Subcutaneous adipose tissue (tissue), 4 donors: ENCODE measurements around the gene THTPA. TPM values are rescaled to one million over a fixed set of nuclear protein-coding genes. Genes with fewer than 3 reads are reported as not detected.

Experiments used
- total RNA-seq, 4 donors: library from RNA; depleted of rRNA; stranded (reverse); fragments of >200 nt; gene quantifications; one replicate each; pipeline ENCODE4 v1.1.0, GENCODE V29; 2016
- TF ChIP-seq, protein P1 (sequence below): fragments of 450-650 bp; IDR thresholded peaks from one replicate; pipeline ENCODE4 v1.5.1; 2016; ENCODE audit warnings: low read depth, mild to moderate bottlenecking, control low read depth, antibody characterized with exemption, moderate library complexity

Gene THTPA
- total RNA-seq, 4 donors from 2014 or later, result 6.7 to 23.2 (median 18.4) TPM

DNA sequence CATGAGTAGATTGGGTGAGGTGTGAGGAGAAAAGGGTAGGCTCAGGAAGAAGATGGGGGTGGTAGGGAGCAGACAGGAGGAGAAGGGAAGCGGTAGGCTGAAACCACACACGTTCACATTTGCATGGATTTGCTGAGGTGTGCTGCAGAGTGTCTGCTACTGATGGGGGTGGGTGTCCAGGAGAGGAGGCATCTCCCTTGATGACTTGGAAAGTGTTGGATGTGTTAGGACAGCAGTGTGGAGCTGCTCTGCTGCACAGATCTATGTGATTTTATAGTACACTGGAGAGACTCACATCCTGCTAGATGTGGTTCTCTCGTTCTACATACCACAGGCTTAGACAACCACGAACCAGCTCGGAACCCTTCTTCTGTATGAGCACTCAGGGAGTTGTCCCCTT lies 13.8 kb upstream of the THTPA start:
- TF ChIP-seq, protein P1, sequence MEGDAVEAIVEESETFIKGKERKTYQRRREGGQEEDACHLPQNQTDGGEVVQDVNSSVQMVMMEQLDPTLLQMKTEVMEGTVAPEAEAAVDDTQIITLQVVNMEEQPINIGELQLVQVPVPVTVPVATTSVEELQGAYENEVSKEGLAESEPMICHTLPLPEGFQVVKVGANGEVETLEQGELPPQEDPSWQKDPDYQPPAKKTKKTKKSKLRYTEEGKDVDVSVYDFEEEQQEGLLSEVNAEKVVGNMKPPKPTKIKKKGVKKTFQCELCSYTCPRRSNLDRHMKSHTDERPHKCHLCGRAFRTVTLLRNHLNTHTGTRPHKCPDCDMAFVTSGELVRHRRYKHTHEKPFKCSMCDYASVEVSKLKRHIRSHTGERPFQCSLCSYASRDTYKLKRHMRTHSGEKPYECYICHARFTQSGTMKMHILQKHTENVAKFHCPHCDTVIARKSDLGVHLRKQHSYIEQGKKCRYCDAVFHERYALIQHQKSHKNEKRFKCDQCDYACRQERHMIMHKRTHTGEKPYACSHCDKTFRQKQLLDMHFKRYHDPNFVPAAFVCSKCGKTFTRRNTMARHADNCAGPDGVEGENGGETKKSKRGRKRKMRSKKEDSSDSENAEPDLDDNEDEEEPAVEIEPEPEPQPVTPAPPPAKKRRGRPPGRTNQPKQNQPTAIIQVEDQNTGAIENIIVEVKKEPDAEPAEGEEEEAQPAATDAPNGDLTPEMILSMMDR, result no peak

DNA sequence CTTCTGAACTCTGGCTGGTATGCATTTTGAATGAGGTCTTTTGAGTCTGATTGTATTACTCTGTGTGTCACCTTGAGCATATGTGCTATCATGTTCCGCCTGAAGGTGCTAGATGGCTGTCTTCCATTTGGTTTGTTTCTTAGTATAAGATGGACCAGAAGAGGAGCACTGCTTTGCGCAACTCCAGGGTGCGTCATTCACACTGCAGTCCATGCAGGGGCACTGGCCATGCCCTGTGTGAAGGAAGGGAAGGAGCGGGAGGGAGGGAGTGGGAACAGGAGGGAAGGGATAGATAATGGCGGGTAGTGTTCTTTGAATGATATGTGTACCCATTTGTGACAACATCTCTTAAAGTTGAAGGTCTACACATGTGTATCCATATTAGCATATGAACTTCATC lies 12.7 kb upstream of the THTPA start:
- TF ChIP-seq, protein P1, result no peak

DNA sequence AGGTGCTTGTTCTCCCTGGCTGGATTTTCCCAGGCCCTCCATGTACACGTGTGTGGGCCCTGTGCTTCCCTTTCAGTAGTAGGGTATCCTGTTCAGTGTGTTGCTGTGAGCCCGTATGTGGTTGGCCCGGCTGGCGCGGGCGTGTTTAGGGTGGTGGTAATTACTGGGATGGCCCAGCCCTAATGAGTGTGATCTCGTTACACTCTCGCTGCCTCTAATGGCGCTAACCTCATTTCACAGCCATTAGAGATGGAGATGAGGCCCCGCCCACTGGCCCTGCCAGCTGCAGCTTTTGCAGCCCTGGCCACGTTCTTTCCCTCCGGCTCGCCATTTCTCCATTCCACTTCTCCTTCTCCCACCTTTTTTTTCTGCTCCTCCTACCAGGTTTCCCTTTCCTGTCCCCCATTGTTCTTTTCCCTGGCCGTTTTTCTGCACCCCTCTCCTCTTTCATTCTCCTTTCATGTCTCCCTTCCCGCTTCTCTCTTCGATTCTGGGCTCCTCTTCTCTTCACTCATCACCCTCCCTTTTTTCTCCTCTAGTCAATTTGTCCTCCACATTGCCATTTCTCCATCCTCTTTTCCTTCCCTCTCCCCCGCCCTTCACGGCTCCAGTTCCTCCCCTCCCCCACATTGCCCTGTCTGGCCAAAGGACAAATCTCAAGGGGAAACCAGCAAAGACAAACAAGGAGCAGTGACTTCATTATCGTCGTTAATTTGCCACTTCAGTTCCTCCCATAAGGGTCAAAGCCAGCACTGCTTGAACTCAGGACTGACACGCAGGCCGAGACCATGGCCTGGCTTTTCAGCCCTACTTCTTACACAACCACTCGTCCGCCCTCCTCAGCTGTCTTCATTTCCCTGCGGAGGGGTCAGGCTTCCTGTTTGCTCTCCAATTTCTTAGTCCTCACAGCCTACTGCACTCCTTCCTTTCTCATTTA lies 11.3 kb upstream of the THTPA start:
- TF ChIP-seq, protein P1, result no peak

DNA sequence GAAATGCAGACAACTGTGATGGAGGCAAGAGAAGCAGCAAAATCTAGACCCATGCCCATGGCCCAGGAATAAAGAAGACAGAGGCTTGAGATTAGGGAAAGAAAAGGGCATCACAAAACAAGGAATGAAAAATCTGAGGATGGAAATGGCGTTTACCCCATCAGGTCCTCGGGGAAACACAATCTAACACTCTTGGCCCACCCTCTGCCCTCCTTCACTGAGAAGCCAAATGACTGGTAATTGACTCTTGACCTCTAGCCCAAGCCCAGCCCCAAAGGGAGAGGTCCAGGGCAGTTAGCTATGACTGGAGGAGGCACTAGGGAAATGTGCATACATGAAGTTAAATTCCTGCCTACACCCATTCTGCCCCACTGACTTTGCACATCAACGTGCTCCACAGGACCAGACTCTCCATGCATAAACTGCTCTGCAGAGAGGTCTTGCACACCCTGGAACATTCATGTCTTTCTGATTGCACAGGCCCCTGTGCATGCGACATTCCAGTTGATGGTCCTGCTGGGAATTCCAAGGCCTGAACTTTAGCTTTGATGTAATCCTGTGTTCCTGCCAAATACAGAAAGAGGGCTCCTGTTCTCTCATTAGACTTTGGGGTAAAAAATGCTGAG lies 10.2 kb upstream of the THTPA start:
- TF ChIP-seq, protein P1, result no peak

DNA sequence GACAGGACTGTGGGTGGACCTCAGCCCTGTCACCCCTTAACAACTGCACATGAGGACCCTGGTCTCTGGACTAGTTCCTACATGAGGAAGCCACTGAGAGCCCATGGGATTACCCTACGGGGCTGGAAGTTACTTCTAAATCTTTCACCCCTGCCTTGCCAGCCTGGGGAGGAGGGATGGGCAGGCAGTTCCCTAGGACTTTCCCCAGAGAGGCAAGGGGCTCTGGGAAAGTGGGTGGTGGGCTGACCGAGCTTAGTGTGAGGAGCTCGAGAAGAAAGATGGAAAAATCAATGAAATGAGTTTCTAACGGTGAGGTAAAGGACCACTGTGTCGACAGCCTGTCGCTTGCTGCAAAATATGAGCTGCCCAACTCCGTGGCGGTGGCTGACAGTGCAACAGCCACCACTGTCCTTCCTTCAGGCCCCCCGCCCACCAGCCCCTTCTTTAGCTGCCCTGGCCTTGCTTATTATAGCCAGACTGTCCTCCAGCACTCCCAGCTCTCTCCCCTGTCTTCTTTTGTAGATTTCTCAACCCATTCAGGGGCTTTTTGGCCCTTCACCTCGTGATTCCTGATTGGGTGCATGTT lies 9.5 kb upstream of the THTPA start:
- TF ChIP-seq, protein P1, result no peak

DNA sequence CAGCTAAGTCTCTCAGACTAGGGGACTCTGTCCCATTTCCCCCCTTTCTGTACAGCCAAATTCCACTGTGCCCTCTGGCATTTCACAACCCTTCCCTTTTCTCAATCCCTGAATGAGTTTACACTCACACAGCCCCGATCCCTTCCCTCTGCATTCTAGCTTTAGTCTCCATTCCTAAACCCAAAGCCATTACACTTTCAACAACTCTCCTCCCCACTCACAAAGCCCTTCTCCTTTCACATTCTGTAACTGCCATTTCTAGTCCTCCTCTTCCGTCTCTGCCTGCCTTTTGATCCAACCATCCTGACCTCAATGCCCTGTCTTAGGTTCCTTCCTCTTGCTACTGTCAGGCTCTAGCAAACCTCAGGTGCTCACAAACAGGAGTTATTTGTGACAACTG lies 8.1 kb upstream of the THTPA start:
- TF ChIP-seq, protein P1, result no peak
